CD4-positive, alpha-beta T cell (primary cell): Measurements from ENCODE around the gene UGT1A6. TPM values are rescaled to one million over a fixed set of nuclear protein-coding genes. Genes with fewer than 3 reads are reported as not detected.

Source experiments
- ATAC-seq: fragments of 200-7000 bp; cut with Tn5 transposase; one replicate; pipeline ENCODE4 v1.10.0; 2022; ENCODE audit warnings: mild to moderate bottlenecking; ENCODE audit not compliant: poor library complexity
- CTCF ChIA-PET: fragments of 350-600 bp; sonication (Branson Sonifier 250); formaldehyde crosslinking; loops from one replicate; lab custom pipeline; 2021; ENCODE audit warnings: antibody characterized with exemption, inconsistent platforms; lab: Charles Lee
- POLR2A ChIA-PET: fragments of 350-600 bp; sonication (Branson Sonifier 250); formaldehyde crosslinking; loops from one replicate; lab custom pipeline; 2021; ENCODE audit warnings: antibody characterized with exemption, inconsistent platforms; lab: Charles Lee
- DNase-seq, 14 experiments: peaks; one replicate each; pipeline ENCODE4 v3.0.0-alpha.2; 2013 to 2020; ENCODE audit warnings: mixed read lengths in 2 of 14
- H3K27ac ChIP-seq, 2 donors: one replicate each; pipeline versions ENCODE4 v1.5.1 to v1.7.0; 2013; ENCODE audit warnings: low read length in 2 of 2, low read depth in 1 of 2, mild to moderate bottlenecking in 1 of 2
- H3K27me3 ChIP-seq, 2 experiments: 1 replicate in 1 of 2; 2 replicates in 1 of 2; pipeline versions ENCODE4 v1.6.1 to v1.7.0; 2013; ENCODE audit warnings: low read length in 2 of 2, control low read depth in 1 of 2, mild to moderate bottlenecking in 1 of 2, moderate library complexity in 1 of 2; ENCODE audit not compliant: insufficient read depth in 2 of 2, control insufficient read depth in 1 of 2
- H3K36me3 ChIP-seq: one replicate; pipeline ENCODE4 v1.6.1; 2013; ENCODE audit warnings: low read length, control low read depth; ENCODE audit not compliant: insufficient read depth
- H3K4me1 ChIP-seq: one replicate; pipeline ENCODE4 v1.6.1; 2013; ENCODE audit warnings: low read length, control low read depth; ENCODE audit not compliant: insufficient read depth
- H3K4me3 ChIP-seq: one replicate; pipeline ENCODE4 v1.5.1; 2013; ENCODE audit warnings: mild to moderate bottlenecking, low read length, moderate library complexity
- H3K9me3 ChIP-seq, 2 experiments: 1 replicate in 1 of 2; 2 replicates in 1 of 2; pipeline versions ENCODE4 v1.6.1 to v1.7.0; 2013; ENCODE audit warnings: low read length in 2 of 2, mild to moderate bottlenecking in 2 of 2, control low read depth in 1 of 2, moderate library complexity in 1 of 2; ENCODE audit not compliant: control insufficient read depth in 1 of 2, insufficient read depth in 1 of 2
- H3K27ac Mint-ChIP-seq: one replicate; pipeline ENCODE4 v1.8.0; 2020; ENCODE audit warnings: mixed read lengths
- H3K27me3 Mint-ChIP-seq: one replicate; pipeline ENCODE4 v1.8.0; 2021; ENCODE audit warnings: mixed read lengths
- H3K36me3 Mint-ChIP-seq: one replicate; pipeline ENCODE4 v1.8.0; 2021; ENCODE audit warnings: low read depth, mixed read lengths
- H3K4me1 Mint-ChIP-seq: one replicate; pipeline ENCODE4 v1.8.0; 2021; ENCODE audit warnings: low read depth, mixed read lengths
- H3K4me3 Mint-ChIP-seq: one replicate; pipeline ENCODE4 v1.8.0; 2020; ENCODE audit warnings: mild to moderate bottlenecking, mixed read lengths
- H3K9me3 Mint-ChIP-seq: one replicate; pipeline ENCODE4 v1.8.0; 2020; ENCODE audit warnings: mixed read lengths
- intact Hi-C, 2 experiments: fragments of 100-400 bp; cut with DNase I in 1 of 2; cut with micrococcal nuclease in 1 of 2; formaldehyde crosslinking; loops; one replicate each; pipeline versions ENCODE4 v1.15.1 to v1.9.0; 2023 to 2025; cut with DNase I, micrococcal nuclease
- total RNA-seq, 174 experiments: library from RNA in 2 of 174; stranded (reverse) in 2 of 174; gene quantifications; one replicate each; pipeline ENCODE4 v1.2.3 and lab custom pipeline; 2021 to 2026
- TF ChIP-seq, protein P1 (sequence below): fragments of 200-600 bp; IDR thresholded peaks from one replicate; pipeline ENCODE4 v1.8.0; 2022; ENCODE audit warnings: antibody characterized with exemption, mild to moderate bottlenecking

Gene UGT1A6
- total RNA-seq, 2 experiments from 2014 or later: not detected

DNA sequence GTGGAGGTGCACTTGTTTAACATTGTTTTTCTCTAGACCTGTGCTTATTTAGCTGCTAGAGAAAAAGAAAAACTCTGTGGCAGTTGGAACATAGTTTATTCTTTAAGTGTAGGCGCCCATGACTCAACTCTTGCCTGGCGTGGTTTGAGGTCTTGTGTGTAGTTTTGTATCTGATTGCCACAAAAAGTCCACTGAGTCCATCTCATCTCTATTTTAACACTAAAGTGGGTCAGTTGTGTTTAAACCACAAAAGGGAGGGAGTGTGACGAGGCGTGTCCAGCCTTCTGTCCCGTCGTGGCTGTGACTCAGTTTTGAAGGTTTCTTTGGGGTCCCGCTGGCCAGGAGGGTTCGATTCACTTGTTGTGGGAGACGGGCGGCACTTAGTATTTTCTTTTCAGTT, 36.2 kb upstream of the UGT1A6 start:
- no peak overlapping the region for H3K4me3 ChIP-seq
- POLR2A ChIA-PET: no interaction called here
- peaks cover 0 to 4% of the 10 kb centered on the region in 2 experiments for H3K27me3 ChIP-seq
- DNase-seq (no peak), ATAC-seq (no peak)
- no peaks in the 10 kb centered on the region for H3K4me1 ChIP-seq
- H3K9me3 Mint-ChIP-seq: no peaks in the 10 kb centered on the region
- CTCF ChIA-PET: no interaction called here
- no peak overlapping the region for H3K27ac ChIP-seq
- no peaks in the 10 kb centered on the region for H3K9me3 ChIP-seq
- H3K36me3 ChIP-seq: no peaks in the 10 kb centered on the region
- H3K27me3 Mint-ChIP-seq: peaks cover 29% of the 10 kb centered on the region
- TF ChIP-seq, protein P1, sequence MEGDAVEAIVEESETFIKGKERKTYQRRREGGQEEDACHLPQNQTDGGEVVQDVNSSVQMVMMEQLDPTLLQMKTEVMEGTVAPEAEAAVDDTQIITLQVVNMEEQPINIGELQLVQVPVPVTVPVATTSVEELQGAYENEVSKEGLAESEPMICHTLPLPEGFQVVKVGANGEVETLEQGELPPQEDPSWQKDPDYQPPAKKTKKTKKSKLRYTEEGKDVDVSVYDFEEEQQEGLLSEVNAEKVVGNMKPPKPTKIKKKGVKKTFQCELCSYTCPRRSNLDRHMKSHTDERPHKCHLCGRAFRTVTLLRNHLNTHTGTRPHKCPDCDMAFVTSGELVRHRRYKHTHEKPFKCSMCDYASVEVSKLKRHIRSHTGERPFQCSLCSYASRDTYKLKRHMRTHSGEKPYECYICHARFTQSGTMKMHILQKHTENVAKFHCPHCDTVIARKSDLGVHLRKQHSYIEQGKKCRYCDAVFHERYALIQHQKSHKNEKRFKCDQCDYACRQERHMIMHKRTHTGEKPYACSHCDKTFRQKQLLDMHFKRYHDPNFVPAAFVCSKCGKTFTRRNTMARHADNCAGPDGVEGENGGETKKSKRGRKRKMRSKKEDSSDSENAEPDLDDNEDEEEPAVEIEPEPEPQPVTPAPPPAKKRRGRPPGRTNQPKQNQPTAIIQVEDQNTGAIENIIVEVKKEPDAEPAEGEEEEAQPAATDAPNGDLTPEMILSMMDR: no peak
- intact Hi-C loops: no loop called here
- no peak overlapping the region for H3K27ac Mint-ChIP-seq
- H3K36me3 Mint-ChIP-seq: no peaks in the 10 kb centered on the region
- no peak overlapping the region for H3K4me3 Mint-ChIP-seq
- no peaks in the 10 kb centered on the region for H3K4me1 Mint-ChIP-seq

DNA sequence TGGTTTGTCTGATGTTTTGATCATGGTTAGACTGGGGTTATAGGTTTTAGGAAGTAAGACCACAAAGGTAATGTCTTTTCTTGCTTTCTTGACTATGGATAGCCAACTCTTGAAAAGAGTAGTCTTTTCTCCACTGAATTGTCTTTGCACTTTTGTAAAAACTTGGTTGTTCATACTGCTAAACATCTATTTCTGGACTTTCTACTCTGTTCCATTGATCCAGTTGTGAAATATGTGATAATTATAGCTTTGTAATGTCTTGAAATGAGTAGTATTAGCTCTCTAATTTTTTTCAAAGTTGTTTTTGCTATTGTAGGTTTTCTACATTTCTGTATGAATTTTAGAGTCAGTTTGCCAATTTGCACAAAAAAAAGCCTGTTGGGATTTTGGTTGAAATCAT, 34.1 kb upstream of the UGT1A6 start:
- H3K36me3 Mint-ChIP-seq: no peaks in the 10 kb centered on the region
- Histone ChIP-seq H3K36me3 (no peaks in the 10 kb centered on the region), H3K27me3 (peaks cover 5 to 7% of the 10 kb centered on the region in 2 experiments), H3K4me1 (no peaks in the 10 kb centered on the region), H3K4me3 (no peak overlapping the region), H3K9me3 (no peaks in the 10 kb centered on the region), H3K27ac (no peak overlapping the region)
- DNase-seq (no peak), ATAC-seq (no peak)
- intact Hi-C loops: no loop called here
- ChIA-PET CTCF (no interaction called here), POLR2A (no interaction called here)
- TF ChIP-seq, protein P1: no peak
- H3K27me3 Mint-ChIP-seq: peaks cover 28% of the 10 kb centered on the region
- no peaks in the 10 kb centered on the region for H3K9me3 Mint-ChIP-seq
- no peak overlapping the region for H3K4me3 Mint-ChIP-seq
- no peak overlapping the region for H3K27ac Mint-ChIP-seq
- H3K4me1 Mint-ChIP-seq: no peaks in the 10 kb centered on the region

DNA sequence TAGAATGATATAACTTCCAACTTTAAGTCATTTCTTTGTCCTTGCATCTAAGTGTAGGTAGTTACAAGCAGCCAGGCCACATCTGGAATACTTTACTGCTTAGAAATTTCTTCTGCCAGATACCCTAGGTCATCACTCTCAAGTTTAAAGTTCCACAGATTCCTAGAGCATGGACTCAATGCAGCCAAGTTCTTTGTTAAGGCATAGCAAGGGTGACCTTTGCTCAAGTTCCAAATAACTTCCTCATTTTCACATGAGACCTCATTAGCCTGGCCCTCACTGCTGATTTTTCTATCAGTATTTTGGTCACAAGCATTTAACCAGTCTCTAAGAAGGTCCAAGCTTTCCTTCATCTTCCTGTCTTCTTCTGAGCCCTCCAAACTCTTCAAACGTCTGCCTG, 28.8 kb upstream of the UGT1A6 start:
- no peak overlapping the region for H3K27ac Mint-ChIP-seq
- no peak overlapping the region for H3K4me3 Mint-ChIP-seq
- Histone ChIP-seq H3K36me3 (no peaks in the 10 kb centered on the region), H3K9me3 (no peaks in the 10 kb centered on the region), H3K27ac (no peak overlapping the region), H3K27me3 (peaks cover 7% of the 10 kb centered on the region in 2 experiments), H3K4me3 (no peak overlapping the region), H3K4me1 (no peaks in the 10 kb centered on the region)
- H3K27me3 Mint-ChIP-seq: peaks cover 41% of the 10 kb centered on the region
- no peak for ATAC-seq
- TF ChIP-seq, protein P1: no peak
- ChIA-PET CTCF (no interaction called here), POLR2A (no interaction called here)
- H3K4me1 Mint-ChIP-seq: no peaks in the 10 kb centered on the region
- H3K36me3 Mint-ChIP-seq: no peaks in the 10 kb centered on the region
- intact Hi-C loops: no loop called here
- no peak for DNase-seq
- peaks cover 9% of the 10 kb centered on the region for H3K9me3 Mint-ChIP-seq
